Measurements from ENCODE around the gene CARM1.
"Not testable (repeated sequence)": the region's sequence is repeated elsewhere in the genome, so short reads cannot be mapped to it uniquely, and the experiment has no call there.

Gene CARM1

DNA sequence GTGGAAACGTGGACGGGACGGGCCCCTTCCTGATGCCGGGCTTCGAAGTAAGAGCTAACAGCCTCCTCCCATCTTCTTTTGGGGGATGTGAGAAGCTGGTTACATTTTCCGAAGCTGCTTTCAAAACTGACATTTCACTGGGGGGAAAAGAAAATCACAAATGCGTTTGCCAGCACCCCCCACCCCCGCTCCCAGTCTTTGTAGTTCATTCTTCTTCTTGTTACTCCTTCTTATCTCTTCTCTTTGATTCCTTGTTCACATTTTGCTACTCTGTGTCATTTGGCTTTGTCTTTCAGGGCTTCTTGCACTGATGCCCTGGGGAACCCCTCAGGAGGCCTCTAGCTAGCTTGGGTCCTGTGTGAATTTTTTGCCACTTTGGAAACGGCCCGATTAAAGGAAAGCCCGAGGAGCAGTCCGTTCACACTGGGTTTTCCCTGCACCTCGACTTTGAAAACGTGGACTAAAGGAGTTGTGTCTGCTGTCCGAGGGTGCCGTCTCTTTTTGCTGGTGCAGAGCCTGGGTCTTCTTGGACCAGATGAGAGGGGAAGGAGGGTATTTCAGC is 1.3 kb downstream of the CARM1 start:
- peak in 1 of 2 donors; percentile 36 for DNase-seq (ENCODE audit: low read depth in 2 of 2)

DNA sequence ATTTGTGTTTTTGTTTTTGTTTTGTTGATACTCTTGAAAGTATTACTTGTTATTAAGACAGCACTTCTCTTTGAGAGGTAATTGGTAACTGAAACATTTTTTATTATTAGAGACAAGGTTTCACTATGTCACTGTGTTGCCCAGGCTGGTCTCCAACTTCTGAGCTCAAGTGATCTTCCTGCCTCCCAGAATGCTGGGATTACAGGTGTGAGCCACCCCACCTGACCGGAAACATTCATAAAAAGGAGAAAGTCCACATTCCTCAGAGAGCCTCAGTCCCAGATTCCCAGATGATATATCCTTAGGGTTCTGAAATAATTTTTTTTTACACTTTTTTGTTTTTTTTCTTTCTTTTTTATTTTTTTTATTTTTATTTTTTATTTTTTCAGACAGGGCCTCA is 2.7 kb downstream of the CARM1 start:
- no peak for DNase-seq (ENCODE audit: low read depth in 2 of 2)

DNA sequence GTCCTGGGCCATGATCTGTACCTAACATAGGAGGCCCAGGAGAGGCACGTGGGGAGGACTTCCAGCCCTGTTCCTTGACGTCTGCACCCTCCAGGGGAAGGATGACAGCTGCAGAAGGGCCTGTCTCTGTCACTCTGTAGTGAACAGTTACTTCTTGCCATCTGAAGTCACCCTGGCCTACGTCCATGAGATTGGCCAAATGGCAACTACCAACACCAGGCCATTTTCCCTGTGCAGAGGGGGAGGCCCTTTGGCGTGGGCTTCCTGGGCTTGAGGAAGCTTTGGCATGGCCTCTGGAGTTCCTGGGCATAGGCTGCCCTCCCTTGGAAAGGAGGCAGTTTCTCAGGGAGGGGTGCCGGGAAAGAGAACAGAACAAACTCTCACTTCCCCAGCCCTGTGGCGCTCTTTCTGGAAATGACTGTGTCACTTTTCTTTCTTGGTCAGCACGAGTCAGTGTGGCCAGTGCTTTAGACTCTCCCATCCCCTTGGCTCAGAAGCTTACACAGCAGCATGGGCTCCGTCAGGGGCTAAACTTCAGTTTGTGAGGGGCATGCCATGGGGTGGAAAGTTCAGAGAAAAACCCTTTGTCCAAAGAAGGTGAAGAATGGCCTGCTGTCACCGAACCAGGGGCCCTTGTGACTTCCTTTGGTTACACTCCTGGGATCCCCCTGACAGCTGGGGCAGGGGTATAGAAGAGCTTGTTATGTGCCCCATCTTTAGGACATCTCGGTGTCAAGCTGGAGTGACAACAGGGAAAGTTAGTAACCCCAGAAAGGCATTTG is 5.3 kb downstream of the CARM1 start:
- DNase-seq (ENCODE audit: low read depth in 2 of 2): no peak

DNA sequence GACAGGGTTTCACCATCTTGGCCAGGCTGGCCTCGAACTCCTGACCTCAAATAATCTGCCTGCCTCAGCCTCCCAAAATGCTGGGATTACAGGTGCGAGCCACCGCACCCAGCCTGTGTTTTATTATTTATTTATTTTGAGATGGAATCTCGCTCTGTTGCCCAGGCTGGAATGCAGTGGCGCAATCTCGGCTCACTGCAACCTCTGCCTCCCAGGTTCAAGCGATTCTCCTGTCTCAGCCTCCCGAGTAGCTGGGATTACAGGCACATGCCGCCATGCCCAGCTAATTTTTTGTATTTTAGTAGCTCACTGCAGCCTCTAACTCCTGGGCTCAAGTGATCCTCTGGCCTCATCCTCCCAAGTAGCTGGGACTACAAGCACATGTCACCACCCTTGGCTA is 6.3 kb downstream of the CARM1 start:
- DNase-seq (ENCODE audit: low read depth in 2 of 2): not testable (repeated sequence)

DNA sequence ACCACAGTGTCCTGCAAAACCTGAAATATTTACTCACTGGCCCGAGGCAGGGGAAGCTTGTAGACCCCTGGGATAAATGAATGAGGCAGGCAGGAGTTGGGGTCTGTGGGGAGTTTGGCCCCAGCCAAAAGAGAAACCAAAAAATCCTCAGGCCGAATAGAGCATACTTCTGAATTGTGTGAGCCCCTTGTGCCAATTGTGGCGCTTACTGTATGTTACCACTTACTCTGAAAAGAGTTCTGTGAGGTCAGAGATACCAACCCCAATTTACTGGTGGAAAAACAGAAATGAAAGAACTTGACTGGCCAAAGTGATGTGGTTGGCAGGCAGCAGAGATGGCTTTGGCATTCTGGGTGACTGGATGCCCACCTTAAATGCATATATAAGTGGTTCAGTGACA is 6.9 kb downstream of the CARM1 start:
- DNase-seq (ENCODE audit: low read depth in 2 of 2): no peak

DNA sequence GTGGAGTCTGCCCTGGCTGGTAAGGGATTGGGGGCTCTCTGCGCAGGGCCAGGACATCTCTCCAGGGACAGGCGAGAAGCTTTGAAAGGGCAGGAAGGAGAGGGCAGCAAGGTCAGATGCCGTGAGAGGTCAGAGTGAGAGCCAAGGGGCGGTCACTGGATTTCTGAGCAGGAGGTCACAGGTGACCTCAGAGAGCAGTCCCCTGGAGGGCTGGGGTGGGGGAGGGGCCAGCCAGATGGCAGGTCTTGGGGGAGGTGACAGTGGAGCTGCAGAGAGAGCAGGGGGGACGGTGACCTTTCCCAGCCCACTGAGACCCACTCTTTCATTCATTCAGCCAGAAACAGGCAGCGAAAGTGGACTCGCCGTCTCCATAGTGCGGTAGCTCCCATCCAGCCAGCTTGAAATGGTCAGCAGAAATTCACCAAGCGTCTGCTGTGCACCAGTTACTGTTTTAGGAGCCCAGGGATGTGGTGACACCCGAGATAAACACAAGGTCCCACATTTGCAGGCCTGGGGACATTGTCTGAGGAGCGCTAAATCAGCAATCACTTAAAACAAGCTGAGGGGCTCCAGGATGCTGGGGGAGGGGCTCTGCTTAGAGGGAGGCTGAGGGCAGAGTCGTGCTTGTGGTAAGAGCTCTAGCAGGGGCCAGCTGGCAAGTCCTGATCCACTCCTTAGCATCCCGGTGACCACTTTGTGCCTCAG is 10.2 kb downstream of the CARM1 start:
- no peak for DNase-seq (ENCODE audit: low read depth in 2 of 2)

DNA sequence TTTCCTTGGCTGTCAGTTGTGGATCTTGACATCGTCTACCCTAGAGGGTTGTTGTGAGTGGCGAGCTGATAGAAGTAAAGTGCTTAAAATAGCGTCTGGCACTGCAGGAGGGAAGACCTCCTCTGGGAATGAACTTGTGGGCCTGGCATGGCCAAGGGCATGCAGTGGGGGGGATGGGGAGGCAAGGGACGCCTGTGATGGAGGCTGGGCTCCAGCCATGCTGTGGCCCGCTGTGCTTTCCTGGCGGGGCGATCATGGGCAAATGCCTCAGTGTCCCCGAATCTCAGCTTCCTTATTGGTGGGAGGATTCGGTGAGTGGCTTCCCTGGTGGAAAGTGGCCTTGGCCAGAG is 10.7 kb downstream of the CARM1 start:
- no peak for DNase-seq (ENCODE audit: low read depth in 2 of 2)

DNA sequence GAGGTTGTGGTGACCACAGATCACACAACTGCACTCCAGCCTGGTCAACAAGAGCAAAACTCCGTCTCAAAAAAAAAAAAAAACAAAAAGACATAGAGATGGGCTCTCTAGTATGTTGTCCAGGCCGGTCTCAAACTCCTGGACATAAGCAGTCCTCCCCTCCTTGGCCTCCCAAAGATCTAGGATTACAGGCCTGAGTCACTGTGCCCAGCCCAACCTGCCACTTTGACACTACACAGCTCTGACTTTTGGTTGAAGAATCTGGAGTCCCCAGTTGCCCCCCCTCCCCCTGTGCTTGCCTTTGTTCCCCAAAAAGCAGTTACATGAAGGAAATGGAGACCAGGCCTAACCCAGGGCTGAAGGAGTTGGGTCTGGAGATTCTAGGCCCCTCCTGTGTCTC is 12.9 kb downstream of the CARM1 start:
- no peak for DNase-seq (ENCODE audit: low read depth in 2 of 2)

DNA sequence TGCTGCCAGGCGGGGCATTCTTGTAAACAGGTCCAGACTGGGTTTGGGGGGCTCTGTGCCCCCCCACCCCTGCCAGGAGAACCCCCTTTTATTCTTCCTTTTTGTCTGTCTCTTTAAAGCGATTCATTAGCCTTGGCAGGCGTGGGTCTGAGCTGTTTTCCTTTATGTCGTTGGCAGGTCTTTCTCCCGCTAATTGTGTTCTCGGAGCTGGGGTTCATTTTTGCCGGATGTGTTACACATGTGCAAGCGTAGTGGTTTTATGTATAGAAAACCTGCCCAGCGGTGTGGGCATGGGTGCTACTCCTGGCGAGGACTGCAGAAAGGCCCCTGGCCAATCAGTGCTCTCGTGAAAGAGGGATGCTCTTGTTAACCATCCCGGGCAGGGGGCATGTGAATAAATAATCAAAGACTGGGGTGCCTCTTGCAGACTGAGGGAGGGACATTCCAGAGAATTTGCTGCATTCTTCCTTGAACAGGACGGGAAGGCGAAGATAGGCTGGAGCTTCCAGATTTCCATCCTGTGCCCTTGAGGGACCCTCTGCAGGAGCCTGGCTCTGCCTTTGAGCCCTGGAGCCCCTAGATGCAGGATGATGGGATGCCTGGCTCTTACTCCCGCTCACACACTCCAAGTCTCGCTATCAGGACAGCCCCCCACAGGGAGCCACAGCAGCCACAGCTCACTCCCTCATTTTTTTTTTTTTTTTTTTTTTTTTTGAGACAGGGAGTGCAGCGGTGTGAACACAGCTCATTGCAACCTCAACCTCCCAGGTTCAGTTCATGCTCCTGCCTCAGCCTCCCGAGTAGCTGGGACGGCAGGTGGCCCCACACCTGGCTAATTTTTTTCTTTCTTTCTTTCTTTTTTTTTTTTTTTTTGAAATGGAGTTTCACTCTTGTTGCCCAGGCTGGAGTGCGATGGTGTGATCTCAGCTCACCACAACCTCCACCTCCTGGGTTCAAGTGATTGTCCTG is 14.1 kb downstream of the CARM1 start:
- DNase-seq (ENCODE audit: low read depth in 2 of 2): no peak

DNA sequence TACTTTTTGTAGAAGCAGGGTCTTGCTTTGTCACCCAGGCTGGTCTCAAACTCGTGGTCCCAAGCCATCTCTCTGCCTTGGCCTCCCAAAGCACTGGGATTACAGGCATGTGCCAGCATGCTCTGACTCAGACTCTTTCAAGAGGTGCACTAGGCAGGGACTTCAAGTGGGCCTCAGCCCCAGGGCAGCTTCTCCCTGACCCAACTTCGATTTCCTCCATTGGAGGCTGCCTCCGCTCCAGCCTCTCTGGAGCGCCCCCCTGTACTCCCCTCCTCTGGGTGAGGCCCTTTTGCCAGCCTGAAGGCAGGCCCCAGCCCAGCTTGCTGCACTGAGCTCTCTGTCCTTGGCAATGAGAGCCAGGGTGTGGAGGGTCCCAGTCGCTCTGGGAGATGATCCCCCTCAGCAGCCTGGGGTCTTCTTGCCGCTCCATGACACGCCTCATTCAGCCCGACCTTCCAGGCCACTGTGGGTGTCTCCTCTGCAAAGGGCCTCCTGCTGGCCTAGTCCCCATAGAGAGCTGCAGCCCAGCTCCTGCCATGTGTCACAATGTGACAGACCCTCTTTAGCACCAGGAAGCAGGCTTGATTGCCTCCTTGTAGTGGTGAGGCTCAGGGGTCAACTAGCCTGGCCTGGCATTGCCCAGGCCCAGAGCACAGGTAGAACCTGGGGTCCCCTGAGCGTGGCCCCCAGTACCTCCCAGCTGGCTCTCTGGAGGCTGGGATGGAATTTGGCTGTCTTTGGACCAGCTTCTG is 16.4 kb downstream of the CARM1 start:
- no peak for DNase-seq (ENCODE audit: low read depth in 2 of 2)

DNA sequence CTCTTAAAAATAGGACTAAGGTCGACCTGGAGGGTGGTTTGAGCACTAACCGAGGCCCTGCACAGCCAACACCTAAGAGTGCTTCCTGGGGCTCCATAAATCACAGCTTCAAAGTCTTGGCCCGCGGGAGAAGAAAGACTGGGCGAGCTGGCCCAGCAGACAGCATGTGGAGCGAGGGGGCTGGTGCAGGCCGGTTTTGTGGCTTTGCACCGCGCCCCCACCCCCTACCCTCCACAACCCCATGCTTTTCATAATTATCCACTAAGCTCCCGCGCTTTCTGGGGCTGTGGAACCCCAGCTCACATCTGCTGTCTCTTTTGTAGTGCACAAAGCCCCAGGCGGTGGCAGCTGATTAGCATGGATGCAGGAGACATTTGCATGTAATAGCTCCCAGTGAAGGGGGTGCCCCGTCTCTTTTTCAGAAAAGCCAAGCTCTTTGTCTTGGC is 17.1 kb downstream of the CARM1 start:
- no peak for DNase-seq (ENCODE audit: low read depth in 2 of 2)

DNA sequence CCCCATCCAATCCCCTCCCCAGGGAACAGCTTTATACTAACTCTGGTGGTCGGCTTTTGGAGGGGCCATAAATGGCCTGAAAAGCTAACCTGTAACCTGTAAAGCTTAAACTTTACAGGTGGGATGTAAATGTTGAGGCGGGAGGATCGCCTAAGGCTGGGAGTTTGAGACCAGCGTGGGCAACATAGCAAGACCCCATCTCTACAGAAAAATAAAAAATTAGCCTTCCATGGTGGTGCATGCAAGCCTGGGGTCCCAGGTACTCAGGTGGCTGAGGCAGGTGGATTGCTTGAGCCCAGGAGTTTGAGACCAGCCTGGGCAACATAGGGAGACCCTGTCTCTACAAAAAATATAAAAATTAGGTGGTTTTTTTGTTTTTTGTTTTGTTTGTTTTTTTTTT is 18.5 kb downstream of the CARM1 start:
- DNase-seq (ENCODE audit: low read depth in 2 of 2): no peak

DNA sequence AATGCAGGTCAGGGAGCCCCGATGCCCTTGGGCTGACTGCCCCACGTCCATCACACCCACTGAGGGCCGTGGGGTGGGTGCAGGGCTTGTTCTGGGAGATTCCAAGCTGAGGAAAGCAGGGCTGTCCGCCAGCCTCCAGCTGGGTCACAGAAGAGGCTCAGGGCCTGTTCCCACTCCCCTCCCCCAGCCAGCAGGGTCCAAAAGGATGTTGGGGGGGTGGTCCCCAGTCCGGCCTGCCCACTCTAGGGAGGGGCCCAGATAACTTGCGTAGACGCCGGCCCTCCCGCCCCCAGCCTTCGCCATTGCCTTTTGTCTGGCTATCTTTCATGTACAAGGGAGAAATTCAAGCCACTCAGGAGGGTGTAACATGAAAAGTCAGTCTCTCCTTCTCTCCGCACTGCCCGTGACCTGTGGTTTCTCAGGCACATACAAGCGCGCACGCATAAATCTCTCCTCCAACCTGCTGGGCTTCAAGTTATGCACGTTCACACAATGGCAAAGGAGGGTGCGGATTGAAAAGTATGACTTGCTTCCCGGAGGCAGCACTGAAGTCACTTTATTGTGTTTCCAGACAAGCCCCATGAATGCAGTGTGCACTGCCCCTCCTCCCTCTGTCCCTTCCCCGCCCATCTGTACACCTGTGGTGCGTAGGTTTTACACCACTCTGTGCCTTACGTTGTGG is 20.2 kb downstream of the CARM1 start:
- no peak for DNase-seq (ENCODE audit: low read depth in 2 of 2)

DNA sequence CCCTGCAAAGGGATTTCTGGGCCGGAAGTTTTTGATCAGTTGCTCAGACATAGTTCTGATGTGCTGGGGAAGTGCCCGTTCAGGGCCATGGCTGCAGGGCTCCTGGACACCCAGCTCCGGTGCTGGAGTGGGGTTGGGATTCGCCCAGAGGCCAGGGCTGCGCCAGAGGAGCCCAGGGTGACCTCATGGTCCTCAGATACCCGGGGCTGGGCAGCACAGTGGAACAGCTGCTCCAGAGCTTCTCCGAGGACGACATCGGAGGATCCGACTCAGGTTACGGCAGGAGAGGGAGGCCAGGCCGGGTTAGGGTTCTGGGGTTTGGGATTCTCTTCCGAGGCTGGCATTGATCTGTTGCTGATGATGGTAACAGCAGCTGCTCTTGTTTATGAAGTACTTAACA is 20.9 kb downstream of the CARM1 start:
- no peak for DNase-seq (ENCODE audit: low read depth in 2 of 2)

DNA sequence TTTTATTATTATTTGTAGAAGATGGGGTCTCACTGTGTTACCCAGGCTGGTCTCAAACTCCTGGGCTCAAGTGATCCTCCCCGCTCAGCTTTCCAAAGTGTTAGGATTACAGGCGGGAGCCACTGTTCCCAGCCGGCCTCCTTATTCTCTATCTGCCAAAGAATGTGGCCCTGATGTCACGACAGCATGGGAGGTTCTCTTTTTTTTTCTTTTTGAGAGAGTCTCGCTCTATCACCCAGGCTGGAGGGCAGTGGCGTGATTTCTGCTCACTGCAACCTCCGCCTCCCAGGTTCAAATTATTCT is 23.5 kb downstream of the CARM1 start:
- no peak for DNase-seq (ENCODE audit: low read depth in 2 of 2)

DNA sequence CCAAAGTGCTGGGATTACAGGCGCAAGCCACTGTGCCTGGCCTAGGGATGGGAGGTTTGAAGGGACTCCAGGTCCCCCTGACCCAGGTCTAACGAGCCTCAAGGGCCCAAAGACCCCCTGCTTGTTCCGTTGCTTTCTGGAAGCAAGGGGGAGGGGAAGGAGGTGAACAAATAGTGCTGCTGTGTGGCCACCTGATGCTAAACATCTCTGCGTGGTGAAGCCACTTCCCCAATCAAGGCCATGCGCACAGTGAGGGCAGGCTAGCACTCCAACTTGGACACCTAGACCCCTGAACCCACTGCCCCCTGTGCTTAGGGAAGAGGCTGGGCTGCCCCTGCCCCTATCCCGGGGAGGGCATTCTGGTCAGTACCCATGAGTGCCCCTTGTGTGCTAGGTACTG is 24.0 kb downstream of the CARM1 start:
- no peak for DNase-seq (ENCODE audit: low read depth in 2 of 2)

DNA sequence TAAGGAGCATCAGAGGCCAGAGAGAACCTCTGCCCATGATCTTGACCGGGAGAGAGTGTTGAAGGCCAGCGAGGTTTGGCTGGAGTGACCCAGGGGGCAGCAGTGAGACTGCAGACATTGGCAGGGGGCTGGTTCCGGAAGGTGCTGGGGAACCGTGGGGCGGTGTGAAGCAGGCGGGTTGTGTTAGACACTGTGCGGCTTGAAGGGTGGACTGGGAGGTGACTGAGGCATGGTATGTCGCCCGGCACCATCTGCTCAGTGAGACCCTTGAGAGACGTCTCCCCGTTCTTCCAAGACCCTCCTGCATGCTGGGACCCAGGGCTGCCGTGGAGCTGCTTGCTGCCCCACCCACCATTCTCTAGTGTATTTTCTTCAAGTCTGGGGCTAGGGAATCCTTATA is 24.6 kb downstream of the CARM1 start:
- DNase-seq (ENCODE audit: low read depth in 2 of 2): no peak

DNA sequence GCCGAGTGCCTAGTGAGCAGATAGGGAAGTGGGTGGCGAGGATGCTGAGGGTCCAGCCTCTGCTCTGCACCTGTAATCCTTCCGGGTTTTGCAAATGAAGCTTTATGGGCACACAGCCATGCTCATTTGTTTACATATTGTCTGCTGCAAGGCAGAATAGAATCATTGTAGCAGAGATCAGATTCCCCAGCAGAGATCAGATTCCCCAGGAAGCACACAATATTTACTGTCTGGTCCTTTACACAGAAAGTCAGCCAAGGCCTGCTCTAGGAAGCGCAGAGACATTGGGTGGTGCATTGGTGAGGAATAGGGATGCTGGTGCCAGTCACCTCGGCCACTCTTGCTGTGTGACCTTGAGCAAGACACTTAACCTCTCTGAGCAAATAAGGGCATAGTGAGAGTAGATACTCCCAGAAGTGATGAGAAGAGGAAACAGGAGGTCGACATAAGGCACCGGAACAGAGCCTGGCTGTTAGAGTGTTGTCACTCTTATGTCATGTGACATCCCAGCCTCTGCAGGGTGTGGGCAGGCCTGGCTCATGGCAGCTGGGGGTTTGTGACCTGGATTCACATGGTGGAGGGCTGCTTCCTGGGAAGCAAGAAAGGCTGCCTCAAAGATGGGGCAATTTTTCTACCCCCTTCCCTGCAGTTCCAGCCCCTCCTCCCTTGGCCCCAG is 25.6 kb downstream of the CARM1 start:
- DNase-seq (ENCODE audit: low read depth in 2 of 2): no peak

DNA sequence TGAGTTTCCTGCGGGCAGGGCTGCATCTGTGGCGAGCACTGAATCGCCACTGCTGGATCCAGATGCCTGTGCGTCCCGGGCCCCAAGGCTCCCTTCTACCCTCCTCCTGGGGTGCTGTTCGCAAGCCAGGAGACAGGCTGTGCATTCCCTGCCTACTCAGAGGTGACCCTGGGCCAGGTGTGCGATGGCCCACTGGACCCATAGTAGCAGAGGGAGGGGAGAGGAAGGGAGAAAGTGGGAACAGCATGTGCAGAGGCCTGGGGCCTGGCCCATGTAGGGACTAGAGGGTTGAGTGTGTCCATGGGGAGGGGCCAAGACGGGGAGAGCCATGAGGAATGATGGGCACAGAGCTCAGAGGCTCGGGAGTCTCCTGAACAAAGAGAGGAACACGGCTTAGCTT is 27.3 kb downstream of the CARM1 start:
- no peak for DNase-seq (ENCODE audit: low read depth in 2 of 2)

DNA sequence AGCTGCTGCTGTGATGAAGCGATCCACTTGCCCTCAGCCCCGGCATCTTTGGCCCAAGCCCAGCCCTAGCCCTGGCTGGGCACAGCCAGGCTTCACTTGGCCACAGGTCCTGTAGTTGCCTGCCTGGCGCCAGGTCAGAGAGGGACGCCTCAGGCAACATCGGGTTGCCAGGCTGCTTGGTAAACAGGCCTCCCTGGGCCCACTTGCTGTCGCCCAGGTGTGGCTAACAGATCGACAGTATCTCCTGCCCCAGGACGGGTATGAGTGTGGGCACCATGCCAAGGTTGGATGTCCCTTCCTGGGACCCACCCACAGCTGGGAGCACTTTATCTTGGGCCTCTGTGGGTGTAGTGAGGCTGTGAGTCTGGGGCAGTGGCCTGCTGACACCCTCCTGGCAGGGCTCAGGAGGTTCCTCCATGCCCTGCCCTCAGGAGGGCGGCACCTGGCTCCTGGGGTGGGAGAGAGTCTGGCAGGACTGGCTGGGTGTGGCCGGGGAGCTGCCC is 27.8 kb downstream of the CARM1 start:
- DNase-seq (ENCODE audit: low read depth in 2 of 2): no peak
